ENCODE results near the gene WRNIP1.

WRNIP1 gene

GRCh38 chr6:2771079-2771478, 5.9 kb downstream of the WRNIP1 start:
- TF ChIP-seq, protein P1, sequence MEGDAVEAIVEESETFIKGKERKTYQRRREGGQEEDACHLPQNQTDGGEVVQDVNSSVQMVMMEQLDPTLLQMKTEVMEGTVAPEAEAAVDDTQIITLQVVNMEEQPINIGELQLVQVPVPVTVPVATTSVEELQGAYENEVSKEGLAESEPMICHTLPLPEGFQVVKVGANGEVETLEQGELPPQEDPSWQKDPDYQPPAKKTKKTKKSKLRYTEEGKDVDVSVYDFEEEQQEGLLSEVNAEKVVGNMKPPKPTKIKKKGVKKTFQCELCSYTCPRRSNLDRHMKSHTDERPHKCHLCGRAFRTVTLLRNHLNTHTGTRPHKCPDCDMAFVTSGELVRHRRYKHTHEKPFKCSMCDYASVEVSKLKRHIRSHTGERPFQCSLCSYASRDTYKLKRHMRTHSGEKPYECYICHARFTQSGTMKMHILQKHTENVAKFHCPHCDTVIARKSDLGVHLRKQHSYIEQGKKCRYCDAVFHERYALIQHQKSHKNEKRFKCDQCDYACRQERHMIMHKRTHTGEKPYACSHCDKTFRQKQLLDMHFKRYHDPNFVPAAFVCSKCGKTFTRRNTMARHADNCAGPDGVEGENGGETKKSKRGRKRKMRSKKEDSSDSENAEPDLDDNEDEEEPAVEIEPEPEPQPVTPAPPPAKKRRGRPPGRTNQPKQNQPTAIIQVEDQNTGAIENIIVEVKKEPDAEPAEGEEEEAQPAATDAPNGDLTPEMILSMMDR (IDR thresholded peaks at IDR 0.05; ENCODE audit: insufficient read depth, low read length, missing control alignments), result no peak
- CTCF ChIA-PET, result interaction anchor here (0.8 to 13.8 kb wide), 3 partner anchors 18 to 22 kb away, joined by 3 to 189 read pairs (median 38); partner anchors contain the start of gene MYLK4
- POLR2A ChIA-PET, result no interaction called here
- no peak overlapping the region for H3K4me3 ChIP-seq (ENCODE audit: low read depth, low read length)
- no peak for DNase-seq (ENCODE audit: low read depth, low spot score)

DNA sequence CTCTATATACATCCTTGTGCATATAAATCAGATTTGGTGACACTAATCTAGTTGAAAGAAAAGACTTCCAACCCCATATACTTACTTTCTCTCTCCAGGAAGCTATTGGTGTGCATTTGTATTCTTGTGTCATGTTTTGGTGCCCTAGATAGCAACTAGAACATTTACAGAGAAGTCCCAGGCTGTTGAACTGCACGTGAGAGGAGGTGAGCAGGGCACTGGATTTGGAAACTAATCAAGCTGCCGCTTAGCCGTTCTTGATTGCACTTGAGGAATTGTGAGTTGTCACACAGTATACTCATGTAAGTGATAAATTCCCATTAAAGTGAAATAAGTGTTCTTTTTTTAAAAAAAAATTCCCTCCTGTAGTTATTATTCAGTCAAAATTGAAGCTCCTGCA, 7.6 kb downstream of the WRNIP1 start:
- H3K4me3 ChIP-seq (ENCODE audit: low read depth, low read length), result no peak overlapping the region
- no peak for DNase-seq (ENCODE audit: low read depth, low spot score)
- TF ChIP-seq, protein P1 (IDR thresholded peaks at IDR 0.05; ENCODE audit: insufficient read depth, low read length, missing control alignments), result no peak
- ChIA-PET POLR2A (interaction anchor here (1.7 kb wide), 1 partner anchor 7 kb away, joined by 4 read pairs; the partner anchor contains the start of gene WRNIP1), CTCF (interaction anchor here (1.0 to 4.0 kb wide), 7 partner anchors 8 to 179 kb away, joined by 3 to 38 read pairs (median 3); partner anchors contain the start of gene MYLK4)

DNA sequence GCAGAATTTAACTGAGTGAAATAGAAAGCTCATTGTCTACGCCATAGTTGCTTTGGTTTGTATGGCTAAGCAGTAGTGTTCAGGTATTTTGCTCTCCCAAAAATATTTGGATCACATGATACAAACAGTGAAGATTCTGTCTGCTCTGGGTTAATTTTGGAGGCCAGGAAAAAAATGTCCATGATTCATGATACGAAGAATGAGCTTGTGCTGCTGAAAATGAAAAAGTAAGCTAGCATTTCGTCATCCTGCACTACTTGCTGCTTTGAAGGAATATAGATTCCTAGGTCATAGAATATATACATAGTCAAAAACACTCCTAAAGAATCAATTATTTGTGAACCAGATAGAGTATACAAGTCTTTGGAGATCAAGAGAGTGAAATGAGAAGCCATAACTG, 8.3 kb downstream of the WRNIP1 start:
- no peak overlapping the region for H3K4me3 ChIP-seq (ENCODE audit: low read depth, low read length)
- DNase-seq (ENCODE audit: low read depth, low spot score), result no peak
- ChIA-PET POLR2A (interaction anchor here (0.9 to 1.7 kb wide), 2 partner anchors 8 to 10 kb away, joined by 3 to 4 read pairs; partner anchors contain the start of gene WRNIP1), CTCF (interaction anchor here (0.8 to 4.0 kb wide), 12 partner anchors 8 to 179 kb away, joined by 3 to 38 read pairs (median 4); partner anchors contain the start of genes MYLK4 and WRNIP1)
- TF ChIP-seq, protein P1 (IDR thresholded peaks at IDR 0.05; ENCODE audit: insufficient read depth, low read length, missing control alignments), result no peak

DNA sequence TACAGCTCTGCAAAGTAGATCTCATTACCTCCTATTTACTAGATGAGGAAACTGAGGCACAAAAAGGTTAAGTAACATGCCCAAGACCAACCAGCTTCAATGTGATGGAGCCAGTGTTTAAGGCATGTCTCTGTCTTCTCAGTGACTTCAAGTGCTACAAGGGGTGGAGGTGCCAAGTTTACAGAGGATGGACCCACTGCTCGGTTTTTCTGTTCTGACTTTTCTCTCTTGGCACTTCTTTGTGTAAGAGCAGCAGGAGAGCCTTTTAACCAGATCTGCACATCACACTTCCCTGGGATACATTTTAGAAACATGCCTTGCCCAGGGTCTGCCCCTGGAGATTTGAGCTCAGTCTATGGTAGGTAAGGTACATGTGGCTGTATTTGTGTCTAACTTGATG, 9.8 kb downstream of the WRNIP1 start:
- H3K4me3 ChIP-seq (ENCODE audit: low read depth, low read length), result no peak overlapping the region
- ChIA-PET POLR2A (no interaction called here), CTCF (interaction anchor here (1.3 to 4.0 kb wide), 4 partner anchors 8 to 72 kb away, joined by 4 to 38 read pairs (median 14); partner anchors contain the start of gene WRNIP1)
- TF ChIP-seq, protein P1 (IDR thresholded peaks at IDR 0.05; ENCODE audit: insufficient read depth, low read length, missing control alignments), result no peak
- no peak for DNase-seq (ENCODE audit: low read depth, low spot score)

- no peak overlapping the region for H3K4me3 ChIP-seq (ENCODE audit: low read depth, low read length)
- ChIA-PET CTCF (interaction anchor here (2.3 to 7.4 kb wide), 3 partner anchors 10 to 175 kb away, joined by 9 to 43 read pairs (median 22); partner anchors contain the start of gene WRNIP1), POLR2A (no interaction called here)
- no peak for DNase-seq (ENCODE audit: low read depth, low spot score)
- TF ChIP-seq, protein P1 (IDR thresholded peaks at IDR 0.05; ENCODE audit: insufficient read depth, low read length, missing control alignments), result no peak
Measured at GRCh38 chr6:2777249-2777648, 12.1 kb downstream of the WRNIP1 start.

GRCh38 chr6:2780102-2780737, 15.0 kb downstream of the WRNIP1 start:
- ChIA-PET CTCF (interaction anchor here (1.0 to 7.4 kb wide), 4 partner anchors 8 to 14 kb away, joined by 3 to 43 read pairs (median 6); partner anchors contain the start of gene WRNIP1), POLR2A (no interaction called here)
- DNase-seq (ENCODE audit: low read depth, low spot score), result no peak
- no peak overlapping the region for H3K4me3 ChIP-seq (ENCODE audit: low read depth, low read length)
- TF ChIP-seq, protein P1 (IDR thresholded peaks at IDR 0.05; ENCODE audit: insufficient read depth, low read length, missing control alignments), result no peak

Data from AG04449 (cell line).